ENCODE results near the gene MED17. TPM values are rescaled to one million over a fixed set of nuclear protein-coding genes. Genes with fewer than 3 reads are reported as not detected.
A peak's percentile ranks its signal among the peaks of the same experiment; 100 is the strongest.

MED17 gene
- total and polyA plus RNA-seq, 2 of the 13 experiments (the other 11 are each of a cell fraction or from before 2014, with no cell fraction given): 23.1 to 37.0 TPM

DNA sequence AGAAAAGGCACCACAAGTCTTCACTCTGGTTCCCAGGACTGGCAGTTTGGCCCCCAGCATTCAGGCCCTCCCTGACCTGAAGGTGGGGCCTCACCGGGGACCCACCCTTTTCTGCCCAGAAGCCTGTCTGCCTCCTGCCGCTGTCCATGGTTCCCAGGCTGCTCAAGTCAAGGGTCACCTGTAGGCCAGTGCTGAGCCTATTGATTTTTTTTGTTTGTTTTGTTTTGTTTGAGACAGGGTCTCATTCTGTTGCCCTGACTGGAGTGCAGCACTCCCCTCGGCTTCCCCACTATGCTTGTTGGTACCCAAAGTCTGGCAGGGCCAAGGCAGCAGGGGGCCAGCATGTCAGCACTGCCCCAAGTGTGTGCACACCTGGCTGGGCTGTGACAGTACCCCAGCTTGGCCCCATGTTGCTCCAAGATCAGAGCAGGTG, 11.0 kb upstream of the MED17 start (continued):
- TF ChIP-seq, protein P1, sequence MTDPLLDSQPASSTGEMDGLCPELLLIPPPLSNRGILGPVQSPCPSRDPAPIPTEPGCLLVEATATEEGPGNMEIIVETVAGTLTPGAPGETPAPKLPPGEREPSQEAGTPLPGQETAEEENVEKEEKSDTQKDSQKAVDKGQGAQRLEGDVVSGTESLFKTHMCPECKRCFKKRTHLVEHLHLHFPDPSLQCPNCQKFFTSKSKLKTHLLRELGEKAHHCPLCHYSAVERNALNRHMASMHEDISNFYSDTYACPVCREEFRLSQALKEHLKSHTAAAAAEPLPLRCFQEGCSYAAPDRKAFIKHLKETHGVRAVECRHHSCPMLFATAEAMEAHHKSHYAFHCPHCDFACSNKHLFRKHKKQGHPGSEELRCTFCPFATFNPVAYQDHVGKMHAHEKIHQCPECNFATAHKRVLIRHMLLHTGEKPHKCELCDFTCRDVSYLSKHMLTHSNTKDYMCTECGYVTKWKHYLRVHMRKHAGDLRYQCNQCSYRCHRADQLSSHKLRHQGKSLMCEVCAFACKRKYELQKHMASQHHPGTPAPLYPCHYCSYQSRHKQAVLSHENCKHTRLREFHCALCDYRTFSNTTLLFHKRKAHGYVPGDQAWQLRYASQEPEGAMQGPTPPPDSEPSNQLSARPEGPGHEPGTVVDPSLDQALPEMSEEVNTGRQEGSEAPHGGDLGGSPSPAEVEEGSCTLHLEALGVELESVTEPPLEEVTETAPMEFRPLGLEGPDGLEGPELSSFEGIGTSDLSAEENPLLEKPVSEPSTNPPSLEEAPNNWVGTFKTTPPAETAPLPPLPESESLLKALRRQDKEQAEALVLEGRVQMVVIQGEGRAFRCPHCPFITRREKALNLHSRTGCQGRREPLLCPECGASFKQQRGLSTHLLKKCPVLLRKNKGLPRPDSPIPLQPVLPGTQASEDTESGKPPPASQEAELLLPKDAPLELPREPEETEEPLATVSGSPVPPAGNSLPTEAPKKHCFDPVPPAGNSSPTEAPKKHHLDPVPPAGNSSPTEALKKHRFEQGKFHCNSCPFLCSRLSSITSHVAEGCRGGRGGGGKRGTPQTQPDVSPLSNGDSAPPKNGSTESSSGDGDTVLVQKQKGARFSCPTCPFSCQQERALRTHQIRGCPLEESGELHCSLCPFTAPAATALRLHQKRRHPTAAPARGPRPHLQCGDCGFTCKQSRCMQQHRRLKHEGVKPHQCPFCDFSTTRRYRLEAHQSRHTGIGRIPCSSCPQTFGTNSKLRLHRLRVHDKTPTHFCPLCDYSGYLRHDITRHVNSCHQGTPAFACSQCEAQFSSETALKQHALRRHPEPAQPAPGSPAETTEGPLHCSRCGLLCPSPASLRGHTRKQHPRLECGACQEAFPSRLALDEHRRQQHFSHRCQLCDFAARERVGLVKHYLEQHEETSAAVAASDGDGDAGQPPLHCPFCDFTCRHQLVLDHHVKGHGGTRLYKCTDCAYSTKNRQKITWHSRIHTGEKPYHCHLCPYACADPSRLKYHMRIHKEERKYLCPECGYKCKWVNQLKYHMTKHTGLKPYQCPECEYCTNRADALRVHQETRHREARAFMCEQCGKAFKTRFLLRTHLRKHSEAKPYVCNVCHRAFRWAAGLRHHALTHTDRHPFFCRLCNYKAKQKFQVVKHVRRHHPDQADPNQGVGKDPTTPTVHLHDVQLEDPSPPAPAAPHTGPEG (CRISPR knock-in tag; IDR thresholded peaks at IDR 0.05): 0 out of 2 replicates have a peak, but pooled peaks have one; percentile 41
- TF ChIP-seq, protein P2, sequence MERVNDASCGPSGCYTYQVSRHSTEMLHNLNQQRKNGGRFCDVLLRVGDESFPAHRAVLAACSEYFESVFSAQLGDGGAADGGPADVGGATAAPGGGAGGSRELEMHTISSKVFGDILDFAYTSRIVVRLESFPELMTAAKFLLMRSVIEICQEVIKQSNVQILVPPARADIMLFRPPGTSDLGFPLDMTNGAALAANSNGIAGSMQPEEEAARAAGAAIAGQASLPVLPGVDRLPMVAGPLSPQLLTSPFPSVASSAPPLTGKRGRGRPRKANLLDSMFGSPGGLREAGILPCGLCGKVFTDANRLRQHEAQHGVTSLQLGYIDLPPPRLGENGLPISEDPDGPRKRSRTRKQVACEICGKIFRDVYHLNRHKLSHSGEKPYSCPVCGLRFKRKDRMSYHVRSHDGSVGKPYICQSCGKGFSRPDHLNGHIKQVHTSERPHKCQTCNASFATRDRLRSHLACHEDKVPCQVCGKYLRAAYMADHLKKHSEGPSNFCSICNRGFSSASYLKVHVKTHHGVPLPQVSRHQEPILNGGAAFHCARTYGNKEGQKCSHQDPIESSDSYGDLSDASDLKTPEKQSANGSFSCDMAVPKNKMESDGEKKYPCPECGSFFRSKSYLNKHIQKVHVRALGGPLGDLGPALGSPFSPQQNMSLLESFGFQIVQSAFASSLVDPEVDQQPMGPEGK (CRISPR knock-in tag; IDR thresholded peaks at IDR 0.05): peak; percentile 70; the same call in 1 of the 2 replicates
- no peak for TF ChIP-seq MTF2 (CRISPR knock-in tag; IDR thresholded peaks at IDR 0.05; ENCODE audit: borderline replicate concordance)
- TF ChIP-seq, protein P3, sequence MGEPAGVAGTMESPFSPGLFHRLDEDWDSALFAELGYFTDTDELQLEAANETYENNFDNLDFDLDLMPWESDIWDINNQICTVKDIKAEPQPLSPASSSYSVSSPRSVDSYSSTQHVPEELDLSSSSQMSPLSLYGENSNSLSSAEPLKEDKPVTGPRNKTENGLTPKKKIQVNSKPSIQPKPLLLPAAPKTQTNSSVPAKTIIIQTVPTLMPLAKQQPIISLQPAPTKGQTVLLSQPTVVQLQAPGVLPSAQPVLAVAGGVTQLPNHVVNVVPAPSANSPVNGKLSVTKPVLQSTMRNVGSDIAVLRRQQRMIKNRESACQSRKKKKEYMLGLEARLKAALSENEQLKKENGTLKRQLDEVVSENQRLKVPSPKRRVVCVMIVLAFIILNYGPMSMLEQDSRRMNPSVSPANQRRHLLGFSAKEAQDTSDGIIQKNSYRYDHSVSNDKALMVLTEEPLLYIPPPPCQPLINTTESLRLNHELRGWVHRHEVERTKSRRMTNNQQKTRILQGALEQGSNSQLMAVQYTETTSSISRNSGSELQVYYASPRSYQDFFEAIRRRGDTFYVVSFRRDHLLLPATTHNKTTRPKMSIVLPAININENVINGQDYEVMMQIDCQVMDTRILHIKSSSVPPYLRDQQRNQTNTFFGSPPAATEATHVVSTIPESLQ (CRISPR knock-in tag; conservative IDR thresholded peaks at IDR 0.05): 0 out of 2 replicates have a peak, but pooled peaks have one; percentile 64
- TF ChIP-seq KDM2A (CRISPR knock-in tag; IDR thresholded peaks at IDR 0.05; ENCODE audit: borderline replicate concordance, low read depth): peak; percentile 67
- TF ChIP-seq MTA3 (CRISPR knock-in tag; IDR thresholded peaks at IDR 0.05): no peak
- TF ChIP-seq TRIM24 (CRISPR knock-in tag; IDR thresholded peaks at IDR 0.05): no peak
- TF ChIP-seq, protein P4, sequence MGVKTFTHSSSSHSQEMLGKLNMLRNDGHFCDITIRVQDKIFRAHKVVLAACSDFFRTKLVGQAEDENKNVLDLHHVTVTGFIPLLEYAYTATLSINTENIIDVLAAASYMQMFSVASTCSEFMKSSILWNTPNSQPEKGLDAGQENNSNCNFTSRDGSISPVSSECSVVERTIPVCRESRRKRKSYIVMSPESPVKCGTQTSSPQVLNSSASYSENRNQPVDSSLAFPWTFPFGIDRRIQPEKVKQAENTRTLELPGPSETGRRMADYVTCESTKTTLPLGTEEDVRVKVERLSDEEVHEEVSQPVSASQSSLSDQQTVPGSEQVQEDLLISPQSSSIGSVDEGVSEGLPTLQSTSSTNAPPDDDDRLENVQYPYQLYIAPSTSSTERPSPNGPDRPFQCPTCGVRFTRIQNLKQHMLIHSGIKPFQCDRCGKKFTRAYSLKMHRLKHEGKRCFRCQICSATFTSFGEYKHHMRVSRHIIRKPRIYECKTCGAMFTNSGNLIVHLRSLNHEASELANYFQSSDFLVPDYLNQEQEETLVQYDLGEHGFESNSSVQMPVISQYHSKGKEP (CRISPR knock-in tag; IDR thresholded peaks at IDR 0.05): peak; percentile 29; the same call in 1 of the 2 replicates
- peak; percentile 74 for TF ChIP-seq ZNF501 (CRISPR knock-in tag; IDR thresholded peaks at IDR 0.05)
- TF ChIP-seq, protein P5, sequence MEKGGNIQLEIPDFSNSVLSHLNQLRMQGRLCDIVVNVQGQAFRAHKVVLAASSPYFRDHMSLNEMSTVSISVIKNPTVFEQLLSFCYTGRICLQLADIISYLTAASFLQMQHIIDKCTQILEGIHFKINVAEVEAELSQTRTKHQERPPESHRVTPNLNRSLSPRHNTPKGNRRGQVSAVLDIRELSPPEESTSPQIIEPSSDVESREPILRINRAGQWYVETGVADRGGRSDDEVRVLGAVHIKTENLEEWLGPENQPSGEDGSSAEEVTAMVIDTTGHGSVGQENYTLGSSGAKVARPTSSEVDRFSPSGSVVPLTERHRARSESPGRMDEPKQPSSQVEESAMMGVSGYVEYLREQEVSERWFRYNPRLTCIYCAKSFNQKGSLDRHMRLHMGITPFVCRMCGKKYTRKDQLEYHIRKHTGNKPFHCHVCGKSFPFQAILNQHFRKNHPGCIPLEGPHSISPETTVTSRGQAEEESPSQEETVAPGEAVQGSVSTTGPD (CRISPR knock-in tag; IDR thresholded peaks at IDR 0.05): no peak
- TF ChIP-seq THAP11 (CRISPR knock-in tag; IDR thresholded peaks at IDR 0.05): peak; percentile 68
- TF ChIP-seq TCF7L2 (IDR thresholded peaks at IDR 0.05; ENCODE audit: low read depth, low read length): no peak
- no peak for TF ChIP-seq ZSCAN20 (CRISPR knock-in tag; IDR thresholded peaks at IDR 0.05; ENCODE audit: borderline replicate concordance)
- no peak for TF ChIP-seq SNRNP70 (IDR thresholded peaks at IDR 0.05; ENCODE audit: low read depth, low read length)

All from HepG2 (cell line).